HEK293T (cell line): Measurements from ENCODE around the gene PPP2R1B.

Experiments
- CTCF ChIA-PET: fragments of 350-600 bp; formaldehyde crosslinking; extraction: SDS; loops from one replicate; lab custom pipeline; 2021; ENCODE audit warnings: antibody characterized with exemption, inconsistent platforms; lab: Yijun Ruan, JAX
- POLR2A ChIA-PET: fragments of 350-600 bp; formaldehyde crosslinking; extraction: SDS; loops from one replicate; lab custom pipeline; 2020; ENCODE audit warnings: antibody characterized with exemption, inconsistent platforms; lab: Yijun Ruan, JAX
- DNase-seq: peaks from one replicate; pipeline ENCODE4 v3.0.0; 2012; ENCODE audit warnings: mixed read lengths; ENCODE audit errors: extremely low spot score
- ARNT ChIP-seq: fragments of 450-650 bp; IDR thresholded peaks from 2 replicates; pipeline ENCODE4 v1.6.1; 2017; ENCODE audit warnings: mild to moderate bottlenecking
- BHLHE40 ChIP-seq: fragments of 450-650 bp; IDR thresholded peaks from 2 replicates; pipeline ENCODE4 v1.6.1; 2016; ENCODE audit warnings: mild to moderate bottlenecking, moderate library complexity, borderline replicate concordance
- CTBP1 ChIP-seq: fragments of 450-650 bp; IDR thresholded peaks from 2 replicates; pipeline ENCODE4 v1.6.1; 2016; ENCODE audit warnings: borderline replicate concordance
- ELF4 ChIP-seq: fragments of 450-650 bp; IDR thresholded peaks from 2 replicates; pipeline ENCODE4 v1.6.1; 2017; ENCODE audit warnings: antibody characterized with exemption
- FOXK2 ChIP-seq: fragments of 450-650 bp; IDR thresholded peaks from 2 replicates; pipeline ENCODE4 v1.6.1; 2016; ENCODE audit warnings: mild to moderate bottlenecking
- FOXM1 ChIP-seq: fragments of 450-650 bp; IDR thresholded peaks from 2 replicates; pipeline ENCODE4 v1.6.1; 2017; ENCODE audit warnings: mild to moderate bottlenecking, borderline replicate concordance
- HDGF ChIP-seq: fragments of 450-650 bp; IDR thresholded peaks from 2 replicates; pipeline ENCODE4 v1.6.1; 2017; ENCODE audit warnings: antibody characterized with exemption, borderline replicate concordance
- L3MBTL2 ChIP-seq: fragments of 450-650 bp; conservative IDR thresholded peaks from 2 replicates; pipeline ENCODE4 v1.6.1; 2016; ENCODE audit warnings: mild to moderate bottlenecking
- LEF1 ChIP-seq: fragments of 450-650 bp; IDR thresholded peaks from 2 replicates; pipeline ENCODE4 v1.6.1; 2017; ENCODE audit warnings: mild to moderate bottlenecking, borderline replicate concordance
- NFRKB ChIP-seq: fragments of 450-650 bp; IDR thresholded peaks from 2 replicates; pipeline ENCODE4 v1.6.1; 2016; ENCODE audit warnings: mild to moderate bottlenecking, moderate library complexity
- PKNOX1 ChIP-seq: fragments of 450-650 bp; IDR thresholded peaks from 2 replicates; pipeline ENCODE4 v1.6.1; 2016
- SP1 ChIP-seq: fragments of 450-650 bp; IDR thresholded peaks from 2 replicates; pipeline ENCODE4 v1.6.1; 2017
- SUZ12 ChIP-seq: fragments of 450-650 bp; IDR thresholded peaks from 2 replicates; pipeline ENCODE4 v1.6.1; 2016; ENCODE audit warnings: mild to moderate bottlenecking
- TARDBP ChIP-seq: fragments of 450-650 bp; IDR thresholded peaks from 2 replicates; pipeline ENCODE4 v1.6.1; 2016
- ZNF384 ChIP-seq: fragments of 450-650 bp; IDR thresholded peaks from 2 replicates; pipeline ENCODE4 v1.6.1; 2016

PPP2R1B gene

GRCh38 chr11:111734954-111735261, 31.3 kb downstream of the PPP2R1B start:
- CTCF ChIA-PET, result interaction anchor here (0.8 kb wide), 1 partner anchor 43 kb away, joined by 3 read pairs; no protein-coding TSS in a partner anchor
- DNase-seq, result no peak
- no peak for TF ChIP-seq ELF4
- no peak for TF ChIP-seq NFRKB
- TF ChIP-seq SP1, result no peak
- no peak for TF ChIP-seq FOXM1
- no peak for TF ChIP-seq BHLHE40
- TF ChIP-seq CTBP1, result no peak
- TF ChIP-seq PKNOX1, result no peak
- TF ChIP-seq L3MBTL2, result no peak
- TF ChIP-seq SUZ12, result no peak
- TF ChIP-seq ZNF384, result no peak
- no peak for TF ChIP-seq HDGF
- POLR2A ChIA-PET, result interaction anchor here (0.9 kb wide), 1 partner anchor 32 kb away, joined by 4 read pairs; no protein-coding TSS in a partner anchor

GRCh38 chr11:111734101-111734953, 31.9 kb downstream of the PPP2R1B start:
- TF ChIP-seq CTBP1, result no peak
- TF ChIP-seq L3MBTL2, result no peak
- no peak for TF ChIP-seq SP1
- TF ChIP-seq ARNT, result no peak
- no peak for TF ChIP-seq TARDBP
- TF ChIP-seq SUZ12, result no peak
- no peak for TF ChIP-seq ELF4
- no peak for DNase-seq
- ChIA-PET CTCF (interaction anchor here (0.8 kb wide), 1 partner anchor 43 kb away, joined by 3 read pairs; no protein-coding TSS in a partner anchor), POLR2A (interaction anchor here (0.9 kb wide), 1 partner anchor 33 kb away, joined by 4 read pairs; no protein-coding TSS in a partner anchor)

- POLR2A ChIA-PET, result no interaction called here
- TF ChIP-seq LEF1 (no peak), NFRKB (no peak), FOXK2 (no peak), SUZ12 (no peak), BHLHE40 (no peak), ELF4 (no peak), PKNOX1 (no peak), TARDBP (no peak), HDGF (no peak), FOXM1 (no peak), L3MBTL2 (no peak), SP1 (no peak), CTBP1 (no peak)
Measured at GRCh38 chr11:111733611-111734088, 32.5 kb downstream of the PPP2R1B start.

GRCh38 chr11:111733016-111733415, 33.2 kb downstream of the PPP2R1B start:
- TF ChIP-seq HDGF (no peak), CTBP1 (no peak), ARNT (no peak), L3MBTL2 (no peak), FOXK2 (no peak), ZNF384 (no peak), NFRKB (no peak)
- no peak for DNase-seq
- ChIA-PET CTCF (no interaction called here), POLR2A (no interaction called here)

More at GRCh38 chr11:111733611-111734088, 32.5 kb downstream of the PPP2R1B start:
- DNase-seq, result no peak
- CTCF ChIA-PET, result no interaction called here

GRCh38 chr11:111731821-111732220, 34.4 kb downstream of the PPP2R1B start:
- CTCF ChIA-PET, result no interaction called here
- DNase-seq, result no peak
- POLR2A ChIA-PET, result no interaction called here
- TF ChIP-seq ZNF384 (no peak), ELF4 (no peak), BHLHE40 (no peak), FOXK2 (no peak), HDGF (no peak)

- CTCF ChIA-PET, result no interaction called here
- POLR2A ChIA-PET, result no interaction called here
- DNase-seq, result peak; percentile 38
- TF ChIP-seq FOXM1 (no peak), TARDBP (no peak), NFRKB (no peak), SP1 (no peak), ARNT (no peak), ELF4 (no peak)
Measured at GRCh38 chr11:111730871-111731591, 35.2 kb downstream of the PPP2R1B start.
